Measurements from ENCODE around the gene F8. TPM values are rescaled to one million over a fixed set of nuclear protein-coding genes. Genes with fewer than 3 reads are reported as not detected.

The F8 gene
- total and polyA plus RNA-seq, 4 donors = 6.1 to 38.1 (median 7.6) TPM

DNA sequence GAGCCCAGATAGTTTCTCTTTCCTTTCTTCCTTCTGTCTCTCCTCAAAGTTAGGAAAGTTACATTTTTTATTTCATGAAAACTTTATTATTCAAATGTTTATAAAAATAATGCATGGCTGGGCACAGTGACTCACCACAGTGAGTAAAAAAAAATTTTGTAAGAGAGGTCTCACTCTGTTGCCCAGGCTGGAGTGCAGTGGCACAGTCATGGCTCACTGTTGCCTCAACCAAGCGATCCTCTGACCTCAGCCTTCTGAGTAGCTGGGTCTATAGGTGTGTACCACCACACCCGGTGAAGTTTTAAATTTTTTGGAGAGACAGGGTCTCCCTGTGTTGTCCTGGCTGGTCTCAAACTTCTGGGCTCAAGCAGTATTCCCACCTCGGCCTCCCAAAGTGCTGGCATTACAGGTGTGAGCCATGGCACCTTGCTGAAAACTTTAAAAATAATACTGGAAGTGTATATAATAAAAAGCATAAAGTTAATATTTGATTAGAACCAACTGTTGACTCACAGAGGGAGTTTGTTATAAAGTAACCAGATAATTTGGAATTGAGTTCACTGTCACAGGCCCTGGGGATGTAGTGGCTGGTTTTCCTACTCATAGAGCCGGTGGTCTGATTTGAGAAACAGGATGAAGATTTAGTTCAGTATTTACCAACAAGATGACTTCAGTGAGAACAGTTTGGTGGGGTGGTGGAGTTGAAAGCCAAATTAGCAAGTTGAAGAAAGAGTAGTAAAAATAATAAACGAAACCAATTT lies 30.4 kb upstream of the F8 start:
- Histone ChIP-seq H3K27me3 (ENCODE audit: control insufficient read depth in 3 of 3, insufficient read depth in 3 of 3, low read length in 2 of 3) (no peaks in the 10 kb centered on the region), H3K27ac (ENCODE audit: low read depth in 1 of 2, low read length in 1 of 2) (no peak overlapping the region), H3K4me3 (no peak overlapping the region), H3K9ac (ENCODE audit: insufficient read depth in 1 of 2, low read length in 2 of 2) (no peak overlapping the region), H3K36me3 (ENCODE audit: control insufficient read depth in 4 of 4, insufficient read depth in 4 of 4, low read length in 4 of 4) (peaks cover 0 to 12% (median 0%) of the 10 kb centered on the region in 4 donors), H3K4me1 (ENCODE audit: control insufficient read depth in 5 of 5, insufficient read depth in 5 of 5, low read length in 5 of 5) (peaks cover 0 to 7% (median 0%) of the 10 kb centered on the region in 5 donors), H3K9me3 (ENCODE audit: control insufficient read depth in 4 of 4, insufficient read depth in 3 of 4, low read length in 3 of 4) (no peaks in the 10 kb centered on the region)
- 73 to 89% methylated on average over 5 of the region's 5 CpGs for WGBS, 2 donors
- TF ChIP-seq, protein P1, sequence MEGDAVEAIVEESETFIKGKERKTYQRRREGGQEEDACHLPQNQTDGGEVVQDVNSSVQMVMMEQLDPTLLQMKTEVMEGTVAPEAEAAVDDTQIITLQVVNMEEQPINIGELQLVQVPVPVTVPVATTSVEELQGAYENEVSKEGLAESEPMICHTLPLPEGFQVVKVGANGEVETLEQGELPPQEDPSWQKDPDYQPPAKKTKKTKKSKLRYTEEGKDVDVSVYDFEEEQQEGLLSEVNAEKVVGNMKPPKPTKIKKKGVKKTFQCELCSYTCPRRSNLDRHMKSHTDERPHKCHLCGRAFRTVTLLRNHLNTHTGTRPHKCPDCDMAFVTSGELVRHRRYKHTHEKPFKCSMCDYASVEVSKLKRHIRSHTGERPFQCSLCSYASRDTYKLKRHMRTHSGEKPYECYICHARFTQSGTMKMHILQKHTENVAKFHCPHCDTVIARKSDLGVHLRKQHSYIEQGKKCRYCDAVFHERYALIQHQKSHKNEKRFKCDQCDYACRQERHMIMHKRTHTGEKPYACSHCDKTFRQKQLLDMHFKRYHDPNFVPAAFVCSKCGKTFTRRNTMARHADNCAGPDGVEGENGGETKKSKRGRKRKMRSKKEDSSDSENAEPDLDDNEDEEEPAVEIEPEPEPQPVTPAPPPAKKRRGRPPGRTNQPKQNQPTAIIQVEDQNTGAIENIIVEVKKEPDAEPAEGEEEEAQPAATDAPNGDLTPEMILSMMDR (IDR thresholded peaks at IDR 0.05; ENCODE audit: control extremely low read depth, extremely low read depth) = no peak
- ATAC-seq (ENCODE audit: insufficient read depth, low FRiP score) (no peak), DNase-seq (no peak)

DNA sequence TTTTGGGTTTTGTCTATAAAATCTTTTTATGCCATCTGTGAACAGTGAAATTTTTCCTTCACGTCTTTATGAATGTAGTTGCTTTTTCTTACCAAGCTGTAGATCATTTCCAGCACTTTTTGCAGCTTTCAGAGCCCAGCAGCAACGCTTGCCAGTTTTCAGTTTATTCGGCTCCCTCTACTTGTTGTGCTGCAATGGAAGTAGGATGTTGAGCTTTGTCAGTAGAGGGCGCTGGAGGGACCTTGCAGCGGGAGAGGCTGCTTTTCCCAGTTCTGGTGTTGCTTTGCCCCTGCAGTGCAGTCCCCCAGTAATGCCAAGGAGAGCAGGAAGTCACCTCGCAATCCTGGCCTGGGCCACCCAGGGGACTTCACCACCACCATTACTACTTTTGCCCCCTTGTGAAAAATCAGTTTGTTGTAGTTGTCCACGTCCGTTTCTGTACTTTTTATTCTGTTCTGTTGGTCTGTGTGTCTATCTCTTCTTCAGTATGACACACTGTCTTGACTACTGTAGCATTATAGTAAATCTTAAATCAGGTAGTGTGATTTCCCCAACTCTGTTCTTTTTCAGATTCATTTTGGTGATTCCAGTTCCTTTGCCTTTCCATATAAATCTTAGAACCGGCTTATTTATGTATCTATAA lies 26.6 kb upstream of the F8 start:
- Histone ChIP-seq H3K9ac (ENCODE audit: insufficient read depth in 1 of 2, low read length in 2 of 2) (no peak overlapping the region), H3K27ac (ENCODE audit: low read depth in 1 of 2, low read length in 1 of 2) (no peak overlapping the region), H3K27me3 (ENCODE audit: control insufficient read depth in 3 of 3, insufficient read depth in 3 of 3, low read length in 2 of 3) (no peaks in the 10 kb centered on the region), H3K4me3 (no peak overlapping the region), H3K36me3 (ENCODE audit: control insufficient read depth in 4 of 4, insufficient read depth in 4 of 4, low read length in 4 of 4) (peaks cover 0 to 12% (median 4%) of the 10 kb centered on the region in 4 donors), H3K4me1 (ENCODE audit: control insufficient read depth in 5 of 5, insufficient read depth in 5 of 5, low read length in 5 of 5) (peaks cover 0 to 11% (median 0%) of the 10 kb centered on the region in 5 donors), H3K9me3 (ENCODE audit: control insufficient read depth in 4 of 4, insufficient read depth in 3 of 4, low read length in 3 of 4) (no peaks in the 10 kb centered on the region)
- TF ChIP-seq, protein P1 (IDR thresholded peaks at IDR 0.05; ENCODE audit: control extremely low read depth, extremely low read depth) = peak; percentile 17
- ATAC-seq (ENCODE audit: insufficient read depth, low FRiP score) (no peak), DNase-seq (peak; percentile 45 to 74 (median 67))
- WGBS, 2 donors = 42 to 58% methylated on average over 9 of the region's 9 CpGs

DNA sequence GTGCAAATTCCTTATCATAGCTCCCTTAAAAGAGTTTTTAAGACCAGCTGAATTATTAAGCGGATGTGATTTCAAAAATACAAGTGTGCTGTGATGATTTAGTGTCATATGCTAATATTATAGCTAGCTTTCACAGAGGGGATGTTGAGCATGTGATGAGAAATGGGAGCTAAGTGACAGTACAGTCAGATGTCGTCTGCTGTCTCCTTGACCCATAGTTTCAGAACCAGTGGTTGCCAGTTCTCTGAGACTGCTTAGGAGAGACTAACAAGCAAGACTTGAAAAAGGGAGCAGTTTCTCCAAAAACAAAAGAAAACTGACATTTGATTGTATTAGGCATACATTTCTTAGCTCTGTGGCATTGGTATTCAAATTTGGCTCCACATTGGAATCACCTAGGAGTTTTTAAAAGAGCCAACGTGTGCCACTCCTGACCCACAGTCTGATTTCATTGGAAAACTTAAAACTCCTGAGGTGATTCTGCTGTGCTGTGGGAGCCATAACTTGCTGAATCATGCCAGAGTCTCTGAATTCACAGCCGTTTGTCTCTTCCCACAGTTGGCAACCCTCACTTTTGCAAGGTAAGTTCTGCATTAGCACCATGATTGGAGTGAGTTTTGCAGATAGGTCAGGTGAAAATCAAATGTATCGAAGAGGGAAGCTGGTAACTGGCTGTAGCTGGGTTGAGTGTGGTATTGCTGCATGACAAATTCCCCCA lies 24.4 kb upstream of the F8 start:
- Histone ChIP-seq H3K36me3 (ENCODE audit: control insufficient read depth in 4 of 4, insufficient read depth in 4 of 4, low read length in 4 of 4) (peaks cover 0 to 9% (median 4%) of the 10 kb centered on the region in 4 donors), H3K4me3 (no peak overlapping the region), H3K9me3 (ENCODE audit: control insufficient read depth in 4 of 4, insufficient read depth in 3 of 4, low read length in 3 of 4) (no peaks in the 10 kb centered on the region), H3K27me3 (ENCODE audit: control insufficient read depth in 3 of 3, insufficient read depth in 3 of 3, low read length in 2 of 3) (no peaks in the 10 kb centered on the region), H3K9ac (ENCODE audit: insufficient read depth in 1 of 2, low read length in 2 of 2) (no peak overlapping the region), H3K4me1 (ENCODE audit: control insufficient read depth in 5 of 5, insufficient read depth in 5 of 5, low read length in 5 of 5) (peaks cover 0 to 14% (median 0%) of the 10 kb centered on the region in 5 donors), H3K27ac (ENCODE audit: low read depth in 1 of 2, low read length in 1 of 2) (no peak overlapping the region)
- no peak for ATAC-seq (ENCODE audit: insufficient read depth, low FRiP score)
- TF ChIP-seq, protein P1 (IDR thresholded peaks at IDR 0.05; ENCODE audit: control extremely low read depth, extremely low read depth) = no peak
- WGBS, 2 donors = 64 to 82% methylated on average over 5 of the region's 5 CpGs
- DNase-seq = no peak

Data from lung (tissue), 12 donors.